ENCODE data around the gene HIVEP2. TPM values are rescaled to one million over a fixed set of nuclear protein-coding genes. Genes with fewer than 3 reads are reported as not detected.
A peak's percentile ranks its signal among the peaks of the same experiment; 100 is the strongest.

The HIVEP2 gene
- polyA plus RNA-seq, 1 donor = 10.5 TPM

DNA sequence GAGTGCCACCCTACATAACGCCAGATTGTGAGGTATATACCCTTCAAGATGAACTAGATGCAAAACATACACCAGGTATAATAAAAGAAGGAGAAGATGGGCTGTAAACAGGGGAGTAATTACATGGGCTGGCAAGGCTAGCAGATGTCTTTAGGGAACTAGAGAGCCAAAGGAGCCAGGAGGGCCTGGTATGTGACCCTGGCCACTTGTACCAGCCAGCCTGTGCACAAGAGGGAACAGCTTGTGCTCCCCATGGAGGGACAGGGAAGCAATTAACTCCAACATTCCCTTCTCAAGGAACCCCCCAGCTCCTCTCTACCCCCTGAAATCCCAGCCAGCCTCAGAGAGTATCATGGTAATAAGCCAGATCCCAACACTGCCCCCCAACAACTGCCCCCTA lies 139.9 kb downstream of the HIVEP2 start:
- Histone ChIP-seq H3K36me3 (ENCODE audit: control insufficient read depth, insufficient read depth, low read length) (no peaks in the 10 kb centered on the region), H3K4me3 (ENCODE audit: low read length) (no peak overlapping the region), H3K4me1 (ENCODE audit: control insufficient read depth, insufficient read depth, low read length) (no peaks in the 10 kb centered on the region), H3K9me3 (ENCODE audit: control insufficient read depth, low read depth, low read length) (no peaks in the 10 kb centered on the region), H3K27ac (ENCODE audit: low read length) (no peak overlapping the region), H3K27me3 (ENCODE audit: control insufficient read depth, insufficient read depth, low read length) (no peaks in the 10 kb centered on the region)
- no peak for DNase-seq
- no CpG with 5 or more reads among the region's 1 CpG for WGBS (ENCODE audit: insufficient coverage, low lambda C conversion rate)

DNA sequence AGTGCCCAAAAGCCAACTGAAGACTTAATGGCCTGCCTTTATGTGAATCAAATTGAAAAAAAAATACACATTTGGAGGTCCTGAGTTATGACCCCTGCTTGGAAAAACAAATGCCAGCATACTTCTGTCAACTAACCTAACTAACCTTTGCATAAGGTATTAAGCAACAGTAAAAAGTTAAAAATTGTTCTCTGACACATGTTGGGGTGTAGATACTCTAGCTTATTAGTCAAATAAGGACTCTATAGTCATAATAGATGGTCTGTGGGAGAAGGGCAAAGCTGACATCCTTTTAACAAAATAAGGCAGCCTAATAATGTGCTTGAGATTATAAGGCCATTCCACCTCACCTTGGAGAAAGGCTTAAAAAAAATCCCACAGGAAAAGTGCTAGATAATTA lies 140.5 kb downstream of the HIVEP2 start:
- DNase-seq = no peak
- H3K4me3 ChIP-seq (ENCODE audit: low read length) = no peak overlapping the region

DNA sequence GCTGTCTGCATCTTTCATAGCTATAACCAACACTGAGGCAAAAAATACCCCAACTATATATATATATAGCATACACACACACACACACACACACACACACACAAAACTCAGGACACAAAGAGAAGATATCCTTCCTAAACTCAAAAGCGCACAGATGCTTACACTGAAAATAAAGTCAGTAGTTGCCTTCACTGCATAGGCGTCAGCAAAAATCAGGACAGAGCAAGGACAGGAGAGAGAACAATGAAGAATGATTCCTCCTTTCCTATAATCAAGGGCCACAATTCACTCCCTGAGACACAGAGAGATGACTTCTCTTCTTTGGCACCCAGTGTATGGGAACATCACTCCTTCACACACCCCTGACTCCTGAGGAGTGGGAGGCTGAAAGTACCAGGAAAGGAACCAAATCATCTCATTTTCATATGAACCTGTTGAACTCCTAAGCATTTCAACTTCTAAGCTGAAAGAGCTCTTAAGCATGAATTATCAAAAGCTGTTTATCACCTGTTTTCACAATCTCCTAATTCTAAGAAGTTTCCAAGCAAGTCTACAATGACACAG lies 141.4 kb downstream of the HIVEP2 start:
- Histone ChIP-seq H3K4me3 (ENCODE audit: low read length) (no peak overlapping the region), H3K27ac (ENCODE audit: low read length) (no peak overlapping the region), H3K36me3 (ENCODE audit: control insufficient read depth, insufficient read depth, low read length) (no peaks in the 10 kb centered on the region), H3K9me3 (ENCODE audit: control insufficient read depth, low read depth, low read length) (no peaks in the 10 kb centered on the region), H3K4me1 (ENCODE audit: control insufficient read depth, insufficient read depth, low read length) (no peaks in the 10 kb centered on the region), H3K27me3 (ENCODE audit: control insufficient read depth, insufficient read depth, low read length) (no peaks in the 10 kb centered on the region)
- whole genome bisulfite sequencing (ENCODE audit: insufficient coverage, low lambda C conversion rate) = 83% methylated on average over 1 of the region's 2 CpGs
- no peak for DNase-seq

More for the DNA sequence above, 140.5 kb downstream of the HIVEP2 start:
- H3K36me3 ChIP-seq (ENCODE audit: control insufficient read depth, insufficient read depth, low read length) = no peaks in the 10 kb centered on the region
- no peak overlapping the region for H3K27ac ChIP-seq (ENCODE audit: low read length)
- no peaks in the 10 kb centered on the region for H3K9me3 ChIP-seq (ENCODE audit: control insufficient read depth, low read depth, low read length)
- H3K4me1 ChIP-seq (ENCODE audit: control insufficient read depth, insufficient read depth, low read length) = no peaks in the 10 kb centered on the region
- H3K27me3 ChIP-seq (ENCODE audit: control insufficient read depth, insufficient read depth, low read length) = no peaks in the 10 kb centered on the region

DNA sequence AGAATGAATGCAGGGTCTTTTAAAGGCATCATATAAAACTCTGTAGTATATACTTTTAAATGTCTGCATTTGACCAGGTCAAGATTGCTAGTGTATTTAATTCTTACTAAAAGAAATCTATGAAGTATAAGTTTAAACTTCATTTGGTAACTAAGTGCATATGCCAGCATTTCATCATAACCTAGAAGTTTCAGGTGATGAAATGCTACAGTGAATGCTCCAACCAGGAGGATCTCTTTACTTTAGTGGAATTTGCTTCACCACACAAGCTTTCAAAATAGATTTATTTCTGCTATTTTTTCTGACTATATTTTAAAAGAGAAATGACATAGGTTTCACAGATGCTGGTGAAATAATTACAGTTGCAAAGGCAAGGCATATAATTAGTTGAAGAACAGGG lies 141.9 kb downstream of the HIVEP2 start:
- no peaks in the 10 kb centered on the region for H3K4me1 ChIP-seq (ENCODE audit: control insufficient read depth, insufficient read depth, low read length)
- H3K36me3 ChIP-seq (ENCODE audit: control insufficient read depth, insufficient read depth, low read length) = no peaks in the 10 kb centered on the region
- H3K27ac ChIP-seq (ENCODE audit: low read length) = no peak overlapping the region
- H3K27me3 ChIP-seq (ENCODE audit: control insufficient read depth, insufficient read depth, low read length) = no peaks in the 10 kb centered on the region
- H3K4me3 ChIP-seq (ENCODE audit: low read length) = no peak overlapping the region
- no peak for DNase-seq
- H3K9me3 ChIP-seq (ENCODE audit: control insufficient read depth, low read depth, low read length) = no peaks in the 10 kb centered on the region

DNA sequence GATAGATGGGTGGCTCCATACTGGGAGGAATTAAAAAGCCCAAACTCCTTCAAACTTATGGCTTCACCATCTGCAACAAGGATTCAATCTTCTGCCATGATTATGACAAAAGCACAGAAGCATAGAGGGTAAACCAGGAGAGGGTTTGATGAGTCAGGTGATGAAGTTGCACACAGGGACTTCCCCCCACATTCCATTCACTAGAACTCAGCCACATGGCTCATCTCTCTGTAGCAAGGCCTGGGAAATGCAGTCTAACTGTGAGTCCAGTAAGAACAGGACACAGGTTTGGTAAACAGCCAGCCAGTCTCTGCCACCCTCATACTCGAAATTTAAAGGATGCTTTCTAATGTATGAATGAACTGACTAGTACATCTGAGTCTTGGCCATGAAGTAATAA lies 142.9 kb downstream of the HIVEP2 start:
- Histone ChIP-seq H3K27me3 (ENCODE audit: control insufficient read depth, insufficient read depth, low read length) (no peaks in the 10 kb centered on the region), H3K4me3 (ENCODE audit: low read length) (no peak overlapping the region), H3K4me1 (ENCODE audit: control insufficient read depth, insufficient read depth, low read length) (no peaks in the 10 kb centered on the region), H3K36me3 (ENCODE audit: control insufficient read depth, insufficient read depth, low read length) (no peaks in the 10 kb centered on the region), H3K27ac (ENCODE audit: low read length) (no peak overlapping the region), H3K9me3 (ENCODE audit: control insufficient read depth, low read depth, low read length) (no peaks in the 10 kb centered on the region)
- no CpG with 5 or more reads among the region's 1 CpG for WGBS (ENCODE audit: insufficient coverage, low lambda C conversion rate)
- DNase-seq = peak in 1 of 2 donors; percentile 42

DNA sequence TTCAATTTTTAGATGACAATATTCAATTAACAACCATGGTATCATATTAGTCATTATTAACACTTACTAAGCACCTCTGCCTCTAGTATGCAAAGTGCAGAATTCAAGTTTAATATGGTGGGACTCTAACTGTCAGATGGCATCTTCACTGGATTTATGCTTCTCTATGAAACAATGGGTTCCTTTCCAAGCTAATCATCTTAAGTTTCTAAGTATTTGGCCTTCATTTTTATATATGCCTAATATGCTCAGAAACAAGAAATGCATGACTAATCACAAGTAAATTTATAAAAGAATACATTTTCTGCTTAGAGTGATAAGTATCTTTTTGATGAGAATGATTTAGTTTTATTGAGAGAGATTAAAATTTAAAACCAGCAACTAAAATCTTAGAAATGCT lies 144.7 kb downstream of the HIVEP2 start:
- no peaks in the 10 kb centered on the region for H3K4me1 ChIP-seq (ENCODE audit: control insufficient read depth, insufficient read depth, low read length)
- H3K36me3 ChIP-seq (ENCODE audit: control insufficient read depth, insufficient read depth, low read length) = no peaks in the 10 kb centered on the region
- no peak overlapping the region for H3K4me3 ChIP-seq (ENCODE audit: low read length)
- no peak for DNase-seq
- no peak overlapping the region for H3K27ac ChIP-seq (ENCODE audit: low read length)
- no peaks in the 10 kb centered on the region for H3K27me3 ChIP-seq (ENCODE audit: control insufficient read depth, insufficient read depth, low read length)
- H3K9me3 ChIP-seq (ENCODE audit: control insufficient read depth, low read depth, low read length) = no peaks in the 10 kb centered on the region

DNA sequence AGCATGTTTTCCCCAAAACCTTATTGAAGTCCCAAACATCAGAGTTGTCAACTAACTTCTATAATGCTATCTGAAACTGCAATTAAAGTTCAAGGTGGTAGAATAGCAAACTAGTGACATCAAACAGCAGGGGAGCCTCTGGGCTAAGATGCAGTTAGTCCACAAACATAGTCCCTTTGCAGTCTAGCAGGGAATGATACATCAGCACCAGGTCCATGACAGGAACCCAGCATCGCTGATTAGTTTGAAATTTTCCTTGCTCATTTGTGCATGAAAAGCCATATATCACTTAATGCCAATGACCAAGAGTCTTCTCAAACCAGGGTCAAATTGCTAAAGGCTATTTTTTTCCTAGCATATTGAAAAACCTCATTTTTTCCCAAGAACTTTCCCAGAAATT lies 145.3 kb downstream of the HIVEP2 start:
- H3K27me3 ChIP-seq (ENCODE audit: control insufficient read depth, insufficient read depth, low read length) = no peaks in the 10 kb centered on the region
- WGBS (ENCODE audit: insufficient coverage, low lambda C conversion rate) = no CpG with 5 or more reads among the region's 1 CpG
- H3K4me1 ChIP-seq (ENCODE audit: control insufficient read depth, insufficient read depth, low read length) = no peaks in the 10 kb centered on the region
- no peaks in the 10 kb centered on the region for H3K9me3 ChIP-seq (ENCODE audit: control insufficient read depth, low read depth, low read length)
- no peak overlapping the region for H3K4me3 ChIP-seq (ENCODE audit: low read length)
- H3K27ac ChIP-seq (ENCODE audit: low read length) = no peak overlapping the region
- no peak for DNase-seq
- no peaks in the 10 kb centered on the region for H3K36me3 ChIP-seq (ENCODE audit: control insufficient read depth, insufficient read depth, low read length)

DNA sequence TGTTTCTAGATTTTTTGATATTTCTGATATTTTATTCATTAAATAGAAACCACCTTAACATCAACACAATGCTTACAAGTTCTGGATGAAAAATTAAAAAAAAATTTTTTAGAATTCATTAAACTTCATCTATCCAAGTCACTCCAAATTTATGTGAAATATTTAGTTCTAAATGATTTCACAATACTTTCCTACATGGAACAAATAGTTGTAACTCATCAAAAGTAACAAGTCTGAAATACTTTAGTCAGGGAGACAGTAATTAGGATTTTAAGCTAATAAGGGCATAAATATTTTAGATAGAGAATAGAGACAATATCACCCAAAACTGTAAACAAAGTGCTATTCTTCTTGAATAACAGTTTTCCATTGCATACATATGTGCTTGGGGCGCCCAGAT lies 147.8 kb downstream of the HIVEP2 start:
- Histone ChIP-seq H3K4me3 (ENCODE audit: low read length) (no peak overlapping the region), H3K9me3 (ENCODE audit: control insufficient read depth, low read depth, low read length) (no peaks in the 10 kb centered on the region), H3K27me3 (ENCODE audit: control insufficient read depth, insufficient read depth, low read length) (no peaks in the 10 kb centered on the region), H3K36me3 (ENCODE audit: control insufficient read depth, insufficient read depth, low read length) (no peaks in the 10 kb centered on the region), H3K27ac (ENCODE audit: low read length) (no peak overlapping the region), H3K4me1 (ENCODE audit: control insufficient read depth, insufficient read depth, low read length) (no peaks in the 10 kb centered on the region)
- no CpG with 5 or more reads among the region's 1 CpG for WGBS (ENCODE audit: insufficient coverage, low lambda C conversion rate)
- DNase-seq = no peak

DNA sequence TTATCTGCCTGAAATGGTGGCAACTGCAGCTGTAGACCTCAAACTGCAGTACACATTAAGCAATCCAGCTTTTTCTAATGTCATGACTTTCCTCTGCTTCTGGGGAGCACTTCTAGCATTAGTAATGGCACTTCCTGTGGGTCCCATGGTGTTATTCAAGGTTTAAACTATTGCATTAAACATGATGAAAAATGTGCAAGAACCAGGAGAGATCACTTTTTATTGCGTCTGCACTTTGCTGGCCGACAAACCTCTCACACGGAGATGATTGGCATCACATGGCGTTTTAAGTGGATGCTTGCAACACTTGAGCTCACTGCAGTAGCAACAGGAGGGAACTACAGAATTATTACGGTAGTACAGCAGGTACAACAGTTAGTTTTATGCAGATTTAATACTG lies 148.4 kb downstream of the HIVEP2 start:
- Histone ChIP-seq H3K4me3 (ENCODE audit: low read length) (no peak overlapping the region), H3K4me1 (ENCODE audit: control insufficient read depth, insufficient read depth, low read length) (no peaks in the 10 kb centered on the region), H3K27ac (ENCODE audit: low read length) (no peak overlapping the region), H3K27me3 (ENCODE audit: control insufficient read depth, insufficient read depth, low read length) (no peaks in the 10 kb centered on the region), H3K36me3 (ENCODE audit: control insufficient read depth, insufficient read depth, low read length) (no peaks in the 10 kb centered on the region), H3K9me3 (ENCODE audit: control insufficient read depth, low read depth, low read length) (no peaks in the 10 kb centered on the region)
- no peak for DNase-seq
- WGBS (ENCODE audit: insufficient coverage, low lambda C conversion rate) = 80% methylated on average over 1 of the region's 5 CpGs

DNA sequence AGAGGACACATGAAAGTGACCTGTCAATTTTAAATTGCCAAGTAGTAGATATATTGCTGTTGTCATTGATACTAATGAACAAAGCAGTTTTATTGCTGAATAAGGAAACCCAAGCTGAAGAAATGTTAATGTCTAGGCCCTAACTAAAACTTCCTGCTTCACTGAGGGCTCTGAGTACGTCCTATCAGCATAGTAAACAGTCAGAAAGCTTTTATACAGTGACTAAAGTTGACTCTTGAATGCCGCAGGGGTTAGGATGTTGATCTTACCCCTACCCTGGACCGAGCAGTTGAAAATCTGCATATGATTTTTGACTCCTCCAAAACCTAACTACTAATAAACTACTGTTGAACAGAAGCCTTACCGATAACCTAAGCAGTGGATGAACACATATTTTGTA lies 149.0 kb downstream of the HIVEP2 start:
- Histone ChIP-seq H3K4me3 (ENCODE audit: low read length) (no peak overlapping the region), H3K27ac (ENCODE audit: low read length) (no peak overlapping the region), H3K36me3 (ENCODE audit: control insufficient read depth, insufficient read depth, low read length) (no peaks in the 10 kb centered on the region), H3K4me1 (ENCODE audit: control insufficient read depth, insufficient read depth, low read length) (no peaks in the 10 kb centered on the region), H3K27me3 (ENCODE audit: control insufficient read depth, insufficient read depth, low read length) (no peaks in the 10 kb centered on the region), H3K9me3 (ENCODE audit: control insufficient read depth, low read depth, low read length) (no peaks in the 10 kb centered on the region)
- DNase-seq = no peak
- WGBS (ENCODE audit: insufficient coverage, low lambda C conversion rate) = no CpG with 5 or more reads among the region's 4 CpGs

DNA sequence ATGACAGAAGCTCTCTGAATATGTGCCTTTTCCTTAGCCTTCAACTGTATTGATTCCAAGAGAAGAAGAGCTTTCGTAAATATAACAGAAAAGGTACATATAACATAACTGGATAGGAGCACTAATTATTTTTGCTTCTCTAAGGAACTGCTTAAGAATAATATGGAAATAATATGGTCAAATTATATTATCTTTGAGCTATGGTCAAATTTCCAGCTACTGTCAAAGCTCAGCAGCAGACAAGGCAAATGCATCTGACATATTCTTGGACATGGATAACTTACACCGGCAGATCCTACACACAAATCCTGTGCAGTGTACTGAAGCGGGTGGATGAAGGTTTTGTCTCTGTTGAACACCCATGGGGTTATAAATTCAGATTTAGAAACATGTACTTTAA lies 150.6 kb downstream of the HIVEP2 start:
- H3K36me3 ChIP-seq (ENCODE audit: control insufficient read depth, insufficient read depth, low read length) = no peaks in the 10 kb centered on the region
- H3K4me1 ChIP-seq (ENCODE audit: control insufficient read depth, insufficient read depth, low read length) = no peaks in the 10 kb centered on the region
- no peak overlapping the region for H3K27ac ChIP-seq (ENCODE audit: low read length)
- no peak for DNase-seq
- H3K9me3 ChIP-seq (ENCODE audit: control insufficient read depth, low read depth, low read length) = no peaks in the 10 kb centered on the region
- no peaks in the 10 kb centered on the region for H3K27me3 ChIP-seq (ENCODE audit: control insufficient read depth, insufficient read depth, low read length)
- H3K4me3 ChIP-seq (ENCODE audit: low read length) = no peak overlapping the region
- WGBS (ENCODE audit: insufficient coverage, low lambda C conversion rate) = 71% methylated on average over 1 of the region's 3 CpGs

Measured in large intestine (tissue), 3 donors.